GM12801 (cell line): Measurements from ENCODE around the gene ATP6V1C2.

Experiments
- CTCF ChIP-seq: IDR thresholded peaks from one replicate; pipeline ENCODE4 v1.5.1; 2011; ENCODE audit warnings: control low read depth; ENCODE audit not compliant: insufficient read length; ENCODE audit errors: extremely low read depth

ATP6V1C2 gene

GRCh38 chr2:10826026-10826425, 104.6 kb downstream of the ATP6V1C2 start:
- no peak for TF ChIP-seq CTCF

GRCh38 chr2:10826625-10827024, 105.2 kb downstream of the ATP6V1C2 start:
- no peak for TF ChIP-seq CTCF

GRCh38 chr2:10828346-10828745, 106.9 kb downstream of the ATP6V1C2 start:
- TF ChIP-seq CTCF: no peak

GRCh38 chr2:10829299-10829698, 107.9 kb downstream of the ATP6V1C2 start:
- TF ChIP-seq CTCF: no peak

GRCh38 chr2:10830203-10830602, 108.8 kb downstream of the ATP6V1C2 start:
- TF ChIP-seq CTCF: no peak

- no peak for TF ChIP-seq CTCF
Measured at GRCh38 chr2:10830641-10831399, 109.4 kb downstream of the ATP6V1C2 start.

GRCh38 chr2:10831400-10831985, 110.1 kb downstream of the ATP6V1C2 start:
- TF ChIP-seq CTCF: no peak
